H9 (cell line): Measurements from ENCODE around the gene SLC9A4. TPM values are rescaled to one million over a fixed set of nuclear protein-coding genes. Genes with fewer than 3 reads are reported as not detected.

Experiments used
- DNase-seq: peaks from one replicate; pipeline ENCODE4 v3.0.0-alpha.2; 2017
- H2AFZ ChIP-seq: one replicate; pipeline ENCODE4 v1.6.1; 2013; ENCODE audit warnings: mild to moderate bottlenecking, low read length, control low read depth, moderate library complexity
- H2AK5ac ChIP-seq: 2 replicates; pipeline ENCODE4 v1.6.1; 2013; ENCODE audit warnings: low read length, control low read depth, mixed read lengths; ENCODE audit not compliant: insufficient read length
- H2BK120ac ChIP-seq: one replicate; pipeline ENCODE4 v1.6.1; 2013; ENCODE audit warnings: low read depth, mild to moderate bottlenecking, low read length, control low read depth, inconsistent platforms; ENCODE audit not compliant: poor library complexity, severe bottlenecking
- H2BK12ac ChIP-seq: 2 replicates; pipeline ENCODE4 v1.6.1; 2013; ENCODE audit warnings: low read length, control low read depth, mixed read lengths, low read depth; ENCODE audit not compliant: insufficient read length
- H2BK15ac ChIP-seq: 2 replicates; pipeline ENCODE4 v1.6.1; 2013; ENCODE audit warnings: low read depth, low read length, control low read depth
- H2BK20ac ChIP-seq: one replicate; pipeline ENCODE4 v1.6.1; 2013; ENCODE audit warnings: low read depth, mild to moderate bottlenecking, low read length, control low read depth, inconsistent platforms; ENCODE audit not compliant: poor library complexity, severe bottlenecking
- H2BK5ac ChIP-seq: 2 replicates; pipeline ENCODE4 v1.6.1; 2013; ENCODE audit warnings: low read length, control low read depth, mixed read lengths; ENCODE audit not compliant: insufficient read length
- H3K14ac ChIP-seq: 2 replicates; pipeline ENCODE4 v1.6.1; 2013; ENCODE audit warnings: low read length, control low read depth; ENCODE audit not compliant: insufficient read depth
- H3K18ac ChIP-seq: 2 replicates; pipeline ENCODE4 v1.6.1; 2013; ENCODE audit warnings: low read depth, mild to moderate bottlenecking, mixed read lengths, low read length, control low read depth; ENCODE audit not compliant: insufficient read length
- H3K23ac ChIP-seq: 2 replicates; pipeline ENCODE4 v1.6.1; 2013; ENCODE audit warnings: low read length, control low read depth, mixed read lengths, low read depth; ENCODE audit not compliant: insufficient read length
- H3K23me2 ChIP-seq: 2 replicates; pipeline ENCODE4 v1.6.1; 2013; ENCODE audit warnings: low read depth, mild to moderate bottlenecking, mixed read lengths, low read length, control low read depth; ENCODE audit not compliant: insufficient read length, poor library complexity, severe bottlenecking
- H3K27ac ChIP-seq: 2 replicates; pipeline ENCODE4 v1.5.1; 2013; ENCODE audit warnings: low read length, control low read depth, mixed read lengths, low read depth; ENCODE audit not compliant: insufficient read length
- H3K27me3 ChIP-seq: 2 replicates; pipeline ENCODE4 v1.6.1; 2013; ENCODE audit warnings: low read length, control low read depth, inconsistent platforms; ENCODE audit not compliant: insufficient read depth
- H3K4ac ChIP-seq: 2 replicates; pipeline ENCODE4 v1.6.1; 2013; ENCODE audit warnings: low read depth, mild to moderate bottlenecking, control low read depth, inconsistent platforms, low read length, moderate library complexity
- H3K4me1 ChIP-seq: 2 replicates; pipeline ENCODE4 v1.6.1; 2013; ENCODE audit warnings: low read length, control low read depth, inconsistent platforms; ENCODE audit not compliant: insufficient read depth
- H3K4me2 ChIP-seq: 2 replicates; pipeline ENCODE4 v1.6.1; 2013; ENCODE audit warnings: low read length, control low read depth, mixed read lengths; ENCODE audit not compliant: insufficient read length, insufficient read depth
- H3K56ac ChIP-seq: 2 replicates; pipeline ENCODE4 v1.6.1; 2013; ENCODE audit warnings: low read depth, mild to moderate bottlenecking, mixed read lengths, low read length, control low read depth; ENCODE audit not compliant: insufficient read length
- H3K79me1 ChIP-seq: 2 replicates; pipeline ENCODE4 v1.6.1; 2013; ENCODE audit warnings: low read depth, mild to moderate bottlenecking, moderate library complexity, low read length, control low read depth, inconsistent platforms; ENCODE audit not compliant: insufficient read depth, poor library complexity, severe bottlenecking
- H3K79me2 ChIP-seq: 2 replicates; pipeline ENCODE4 v1.6.1; 2013; ENCODE audit warnings: low read length, control low read depth, inconsistent platforms; ENCODE audit not compliant: insufficient read depth
- H3K9ac ChIP-seq: 2 replicates; pipeline ENCODE4 v1.6.1; 2013; ENCODE audit warnings: low read length, control low read depth, mixed read lengths; ENCODE audit not compliant: insufficient read length; ENCODE audit errors: extremely low read depth
- H3K9me3 ChIP-seq: one replicate; pipeline ENCODE4 v1.6.1; 2013; ENCODE audit warnings: low read depth, low read length, inconsistent platforms; ENCODE audit not compliant: control insufficient read depth
- H3T11ph ChIP-seq: one replicate; pipeline ENCODE4 v1.6.1; 2013; ENCODE audit warnings: mild to moderate bottlenecking, low read length, control low read depth, inconsistent platforms
- H4K20me1 ChIP-seq: one replicate; pipeline ENCODE4 v1.6.1; 2013; ENCODE audit not compliant: control insufficient read depth, insufficient read length, insufficient read depth
- H4K5ac ChIP-seq: 2 replicates; pipeline ENCODE4 v1.6.1; 2013; ENCODE audit warnings: low read depth, mild to moderate bottlenecking, mixed read lengths, low read length, control low read depth; ENCODE audit not compliant: insufficient read length
- H4K8ac ChIP-seq: replicated peaks from 2 replicates; pipeline ENCODE4 v1.6.1; 2013; ENCODE audit warnings: low read length, control low read depth, mixed read lengths, low read depth; ENCODE audit not compliant: insufficient read length
- H4K91ac ChIP-seq: 2 replicates; pipeline ENCODE4 v1.6.1; 2013; ENCODE audit warnings: low read depth, mild to moderate bottlenecking, moderate library complexity, mixed read lengths, low read length, control low read depth; ENCODE audit not compliant: insufficient read length
- H3K27ac Mint-ChIP-seq, 3 experiments: 2 replicates in 2 of 3; 3 replicates in 1 of 3; pipeline ENCODE4 v1.8.0; 2020 to 2021; ENCODE audit warnings: mixed read lengths in 3 of 3, mild to moderate bottlenecking in 1 of 3, moderate library complexity in 1 of 3
- H3K27me3 Mint-ChIP-seq: 2 replicates; pipeline ENCODE4 v1.8.0; 2021; ENCODE audit warnings: low read depth, mild to moderate bottlenecking, moderate library complexity, mixed read lengths
- H3K36me3 Mint-ChIP-seq, 3 experiments: 2 replicates in 2 of 3; 3 replicates in 1 of 3; pipeline ENCODE4 v1.8.0; 2020 to 2021; ENCODE audit warnings: low read depth in 3 of 3, mixed read lengths in 3 of 3; ENCODE audit not compliant: insufficient read depth in 1 of 3
- H3K4me1 Mint-ChIP-seq, 2 experiments: 2 replicates each; pipeline ENCODE4 v1.8.0; 2020; ENCODE audit warnings: mixed read lengths in 2 of 2
- H3K4me3 Mint-ChIP-seq, 2 experiments: 2 replicates in 1 of 2; 3 replicates in 1 of 2; pipeline ENCODE4 v1.8.0; 2020 to 2021; ENCODE audit warnings: mild to moderate bottlenecking in 2 of 2, mixed read lengths in 2 of 2, moderate library complexity in 1 of 2
- H3K9me3 Mint-ChIP-seq, 2 experiments: 2 replicates in 1 of 2; 3 replicates in 1 of 2; pipeline ENCODE4 v1.8.0; 2020; ENCODE audit warnings: mild to moderate bottlenecking in 2 of 2, mixed read lengths in 2 of 2, moderate library complexity in 1 of 2
- WGBS: extraction: QIAGEN DNeasy Blood & Tissue Kit; methylation state at CpG from one replicate; pipeline ENCODE4 v1.1.7; 2013; ENCODE audit warnings: missing lambda C conversion rate, low lambda C conversion rate, mixed read lengths; ENCODE audit not compliant: insufficient read length; ENCODE audit errors: extremely low coverage; 5-methylcytosine and 5-hydroxymethylcytosine counted together
- total RNA-seq: library from RNA; stranded (reverse); gene quantifications from 2 replicates; pipeline ENCODE4 v1.2.1, GENCODE V29; 2021
- TF ChIP-seq, protein P1 (sequence below): fragments of 200-600 bp; sonication (generic); conservative IDR thresholded peaks from 3 replicates; pipeline ENCODE4 v1.8.0; 2021; ENCODE audit warnings: antibody characterized with exemption, mild to moderate bottlenecking

Gene SLC9A4
- total RNA-seq, 1 experiment from 2014 or later = not detected

DNA sequence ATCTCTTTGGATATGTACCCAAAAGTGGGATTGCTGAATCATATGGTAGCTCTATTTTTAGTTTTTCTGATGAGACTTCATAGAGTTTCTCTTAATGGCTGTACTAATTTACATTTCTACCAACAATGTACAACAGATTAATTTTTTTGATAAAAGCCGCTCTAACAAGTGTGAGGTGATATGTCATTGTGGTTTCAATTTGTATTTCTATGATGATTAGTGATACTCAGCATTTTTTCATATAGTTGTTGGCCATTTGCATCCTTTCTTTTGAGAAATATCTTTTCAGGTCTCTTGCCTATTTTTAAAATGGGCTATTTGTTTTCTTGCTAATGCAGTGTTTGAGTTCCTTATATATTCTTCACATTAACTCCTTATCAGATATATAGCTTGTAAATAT, 45.8 kb upstream of the SLC9A4 start:
- Histone ChIP-seq H3K4me1 (no peaks in the 10 kb centered on the region), H2BK120ac (no peak overlapping the region), H2AK5ac (no peak overlapping the region), H3K4ac (no peak overlapping the region), H3K4me2 (no peak overlapping the region), H2BK5ac (no peak overlapping the region), H2BK12ac (no peak overlapping the region), H4K20me1 (no peaks in the 10 kb centered on the region), H2AFZ (no peak overlapping the region), H3K23ac (no peak overlapping the region), H4K8ac (no peak overlapping the region), H3K56ac (no peak overlapping the region), H3K9ac (no peak overlapping the region), H3K27ac (no peak overlapping the region), H3K79me1 (no peaks in the 10 kb centered on the region), H3K23me2 (no peaks in the 10 kb centered on the region), H3K18ac (no peak overlapping the region), H2BK20ac (no peak overlapping the region), H4K5ac (no peak overlapping the region), H3K27me3 (no peaks in the 10 kb centered on the region), H3T11ph (no peak overlapping the region), H3K79me2 (no peaks in the 10 kb centered on the region), H3K9me3 (no peaks in the 10 kb centered on the region), H4K91ac (no peak overlapping the region), H2BK15ac (no peak overlapping the region), H3K14ac (no peak overlapping the region)
- no peaks in the 10 kb centered on the region for H3K36me3 Mint-ChIP-seq
- WGBS = no CpG with 5 or more reads among the region's 1 CpG
- TF ChIP-seq, protein P1, sequence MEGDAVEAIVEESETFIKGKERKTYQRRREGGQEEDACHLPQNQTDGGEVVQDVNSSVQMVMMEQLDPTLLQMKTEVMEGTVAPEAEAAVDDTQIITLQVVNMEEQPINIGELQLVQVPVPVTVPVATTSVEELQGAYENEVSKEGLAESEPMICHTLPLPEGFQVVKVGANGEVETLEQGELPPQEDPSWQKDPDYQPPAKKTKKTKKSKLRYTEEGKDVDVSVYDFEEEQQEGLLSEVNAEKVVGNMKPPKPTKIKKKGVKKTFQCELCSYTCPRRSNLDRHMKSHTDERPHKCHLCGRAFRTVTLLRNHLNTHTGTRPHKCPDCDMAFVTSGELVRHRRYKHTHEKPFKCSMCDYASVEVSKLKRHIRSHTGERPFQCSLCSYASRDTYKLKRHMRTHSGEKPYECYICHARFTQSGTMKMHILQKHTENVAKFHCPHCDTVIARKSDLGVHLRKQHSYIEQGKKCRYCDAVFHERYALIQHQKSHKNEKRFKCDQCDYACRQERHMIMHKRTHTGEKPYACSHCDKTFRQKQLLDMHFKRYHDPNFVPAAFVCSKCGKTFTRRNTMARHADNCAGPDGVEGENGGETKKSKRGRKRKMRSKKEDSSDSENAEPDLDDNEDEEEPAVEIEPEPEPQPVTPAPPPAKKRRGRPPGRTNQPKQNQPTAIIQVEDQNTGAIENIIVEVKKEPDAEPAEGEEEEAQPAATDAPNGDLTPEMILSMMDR = no peak
- no peaks in the 10 kb centered on the region for H3K9me3 Mint-ChIP-seq
- no peak overlapping the region for H3K27ac Mint-ChIP-seq
- DNase-seq = no peak
- no peaks in the 10 kb centered on the region for H3K4me1 Mint-ChIP-seq
- H3K27me3 Mint-ChIP-seq = peaks cover 8% of the 10 kb centered on the region
- no peak overlapping the region for H3K4me3 Mint-ChIP-seq
